HG03469 (cell line): ENCODE results near the gene HMG20A.

Source experiments
- ATAC-seq: cut with Tn5 transposase; IDR thresholded peaks from one replicate; pipeline ENCODE4 v1.9.1; 2021; ENCODE audit warnings: mild to moderate bottlenecking, moderate library complexity, moderate number of reproducible peaks; ENCODE audit not compliant: unreplicated experiment

HMG20A gene

GRCh38 chr15:77532067-77532710 lies 111.5 kb downstream of the HMG20A start:
- no peak for ATAC-seq

GRCh38 chr15:77532846-77533245 lies 112.2 kb downstream of the HMG20A start:
- ATAC-seq: no peak

GRCh38 chr15:77533578-77534430 lies 113.1 kb downstream of the HMG20A start:
- ATAC-seq: no peak
